ENCODE results near the gene CACNA1F. TPM values are rescaled to one million over a fixed set of nuclear protein-coding genes. Genes with fewer than 3 reads are reported as not detected.
A peak's percentile ranks its signal among the peaks of the same experiment; 100 is the strongest.

The CACNA1F gene
- total and polyA plus RNA-seq, 4 experiments from 2014 or later: 0.03 to 1.3 (median 1.2) TPM; not detected in 1

GRCh38 chrX:49250578-49250977 is 17.4 kb upstream of the CACNA1F start:
- ChIA-PET POLR2A (ENCODE audit: partially characterized antibody) (interaction anchor here (1.1 kb wide), 1 partner anchor 13 kb away, joined by 3 read pairs; no protein-coding TSS in a partner anchor), CTCF (ENCODE audit: partially characterized antibody) (no interaction called here)
- DNase-seq: no peak
- Mint-ChIP-seq H3K27ac (peak overlapping the region in 5 of 7 donors; percentile 30 to 85 (median 44)), H3K36me3 (peaks cover 12 to 28% of the 10 kb centered on the region in 2 donors), H3K4me1 (peaks cover 0 to 8% (median 5%) of the 10 kb centered on the region in 4 donors), H3K9me3 (peaks cover 0 to 2% (median 0%) of the 10 kb centered on the region in 8 donors), H3K4me3 (no peak overlapping the region), H3K27me3 (no peaks in the 10 kb centered on the region)
- no peaks in the 10 kb centered on the region for H3K9me3 ChIP-seq (ENCODE audit: control insufficient read depth in 1 of 2, low read length in 2 of 2)
- H3K4me3 ChIP-seq (ENCODE audit: low read length in 2 of 2): no peak overlapping the region
- intact Hi-C loops (cut with micrococcal nuclease): no loop called here
- no peaks in the 10 kb centered on the region for H3K27me3 ChIP-seq (ENCODE audit: insufficient read depth, low read length)
- H3K4me1 ChIP-seq (ENCODE audit: insufficient read depth, low read length): no peaks in the 10 kb centered on the region
- H3K27ac ChIP-seq (ENCODE audit: low read depth, low read length): no peak overlapping the region
- no peaks in the 10 kb centered on the region for H3K36me3 ChIP-seq (ENCODE audit: insufficient read depth, low read length)

- H3K9me3 Mint-ChIP-seq: peaks cover 0 to 2% (median 0%) of the 10 kb centered on the region in 8 donors
- peaks cover 14 to 30% of the 10 kb centered on the region in 2 donors for H3K36me3 Mint-ChIP-seq
- intact Hi-C loops (cut with micrococcal nuclease): no loop called here
- no peak overlapping the region for H3K4me3 ChIP-seq (ENCODE audit: low read length in 2 of 2)
- no peak for DNase-seq
- no peak overlapping the region for H3K27ac ChIP-seq (ENCODE audit: low read depth, low read length)
- H3K27me3 ChIP-seq (ENCODE audit: insufficient read depth, low read length): no peaks in the 10 kb centered on the region
- ChIA-PET CTCF (ENCODE audit: partially characterized antibody) (no interaction called here), POLR2A (ENCODE audit: partially characterized antibody) (interaction anchor here (1.1 kb wide), 1 partner anchor 14 kb away, joined by 3 read pairs; no protein-coding TSS in a partner anchor)
- no peaks in the 10 kb centered on the region for H3K36me3 ChIP-seq (ENCODE audit: insufficient read depth, low read length)
- H3K27ac Mint-ChIP-seq: peak overlapping the region in 2 of 7 donors; percentile 30 to 64
- no peak overlapping the region for H3K4me3 Mint-ChIP-seq
- no peaks in the 10 kb centered on the region for H3K27me3 Mint-ChIP-seq
- no peaks in the 10 kb centered on the region for H3K4me1 ChIP-seq (ENCODE audit: insufficient read depth, low read length)
- H3K4me1 Mint-ChIP-seq: peaks cover 0 to 7% (median 5%) of the 10 kb centered on the region in 4 donors
- no peaks in the 10 kb centered on the region for H3K9me3 ChIP-seq (ENCODE audit: control insufficient read depth in 1 of 2, low read length in 2 of 2)
Observed at GRCh38 chrX:49250066-49250465, 16.9 kb upstream of the CACNA1F start.

- Mint-ChIP-seq H3K27me3 (no peaks in the 10 kb centered on the region), H3K9me3 (peaks cover 0 to 2% (median 0%) of the 10 kb centered on the region in 8 donors), H3K27ac (peak overlapping the region in 1 of 7 donors; percentile 64), H3K4me3 (no peak overlapping the region), H3K36me3 (peaks cover 14 to 34% of the 10 kb centered on the region in 2 donors), H3K4me1 (peaks cover 0 to 7% (median 5%) of the 10 kb centered on the region in 4 donors)
- Histone ChIP-seq H3K36me3 (ENCODE audit: insufficient read depth, low read length) (peaks cover 1% of the 10 kb centered on the region), H3K27me3 (ENCODE audit: insufficient read depth, low read length) (no peaks in the 10 kb centered on the region), H3K4me3 (ENCODE audit: low read length in 2 of 2) (no peak overlapping the region), H3K27ac (ENCODE audit: low read depth, low read length) (no peak overlapping the region), H3K4me1 (ENCODE audit: insufficient read depth, low read length) (no peaks in the 10 kb centered on the region), H3K9me3 (ENCODE audit: control insufficient read depth in 1 of 2, low read length in 2 of 2) (no peaks in the 10 kb centered on the region)
- CTCF ChIA-PET (ENCODE audit: partially characterized antibody): no interaction called here
- DNase-seq: no peak
- POLR2A ChIA-PET (ENCODE audit: partially characterized antibody): interaction anchor here (1.1 kb wide), 1 partner anchor 14 kb away, joined by 3 read pairs; no protein-coding TSS in a partner anchor
- intact Hi-C loops (cut with micrococcal nuclease): no loop called here
Observed at GRCh38 chrX:49249616-49250015, 16.5 kb upstream of the CACNA1F start.

DNA sequence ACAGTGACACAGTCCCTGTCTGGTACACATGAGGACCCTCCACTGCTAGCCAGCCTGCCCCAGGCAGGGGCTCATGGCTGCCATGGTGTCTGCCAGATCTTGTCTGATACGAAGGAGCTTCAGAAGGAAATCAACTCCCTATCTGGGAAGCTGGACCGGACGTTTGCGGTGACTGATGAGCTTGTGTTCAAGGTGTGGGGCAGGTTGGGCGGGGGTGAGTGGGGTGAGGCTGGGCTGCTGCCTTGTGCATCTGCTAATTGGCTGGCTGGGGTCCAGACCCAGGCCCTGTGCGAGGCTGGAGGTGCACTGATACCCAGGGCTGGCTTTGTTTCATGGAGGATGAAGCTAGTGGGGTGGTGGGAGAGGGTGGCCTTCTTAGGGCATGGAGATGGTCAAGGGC is 15.9 kb upstream of the CACNA1F start:
- CTCF ChIA-PET (ENCODE audit: partially characterized antibody): no interaction called here
- no peaks in the 10 kb centered on the region for H3K27me3 Mint-ChIP-seq
- Histone ChIP-seq H3K4me3 (ENCODE audit: low read length in 2 of 2) (no peak overlapping the region), H3K27ac (ENCODE audit: low read depth, low read length) (no peak overlapping the region), H3K4me1 (ENCODE audit: insufficient read depth, low read length) (no peaks in the 10 kb centered on the region), H3K9me3 (ENCODE audit: control insufficient read depth in 1 of 2, low read length in 2 of 2) (no peaks in the 10 kb centered on the region), H3K27me3 (ENCODE audit: insufficient read depth, low read length) (no peaks in the 10 kb centered on the region), H3K36me3 (ENCODE audit: insufficient read depth, low read length) (peaks cover 4% of the 10 kb centered on the region)
- peaks cover 15 to 38% of the 10 kb centered on the region in 2 donors for H3K36me3 Mint-ChIP-seq
- peaks cover 0 to 7% (median 5%) of the 10 kb centered on the region in 4 donors for H3K4me1 Mint-ChIP-seq
- POLR2A ChIA-PET (ENCODE audit: partially characterized antibody): interaction anchor here (0.9 to 1.6 kb wide), 3 partner anchors 8 to 19 kb away, joined by 3 to 8 read pairs (median 4); partner anchors contain the start of gene CCDC22
- peaks cover 0 to 2% (median 0%) of the 10 kb centered on the region in 8 donors for H3K9me3 Mint-ChIP-seq
- no peak for DNase-seq
- no peak overlapping the region for H3K27ac Mint-ChIP-seq
- intact Hi-C loops (cut with micrococcal nuclease): no loop called here
- no peak overlapping the region for H3K4me3 Mint-ChIP-seq

- no peak overlapping the region for H3K4me3 Mint-ChIP-seq
- H3K4me1 Mint-ChIP-seq: peaks cover 0 to 7% (median 6%) of the 10 kb centered on the region in 4 donors
- Histone ChIP-seq H3K9me3 (ENCODE audit: control insufficient read depth in 1 of 2, low read length in 2 of 2) (no peaks in the 10 kb centered on the region), H3K36me3 (ENCODE audit: insufficient read depth, low read length) (peaks cover 7% of the 10 kb centered on the region), H3K27me3 (ENCODE audit: insufficient read depth, low read length) (no peaks in the 10 kb centered on the region), H3K4me1 (ENCODE audit: insufficient read depth, low read length) (no peaks in the 10 kb centered on the region), H3K4me3 (ENCODE audit: low read length in 2 of 2) (no peak overlapping the region), H3K27ac (ENCODE audit: low read depth, low read length) (no peak overlapping the region)
- no peaks in the 10 kb centered on the region for H3K27me3 Mint-ChIP-seq
- CTCF ChIA-PET (ENCODE audit: partially characterized antibody): no interaction called here
- POLR2A ChIA-PET (ENCODE audit: partially characterized antibody): interaction anchor here (0.9 to 1.6 kb wide), 3 partner anchors 9 to 20 kb away, joined by 3 to 8 read pairs (median 4); partner anchors contain the start of gene CCDC22
- no peak for DNase-seq
- intact Hi-C loops (cut with micrococcal nuclease): no loop called here
- H3K9me3 Mint-ChIP-seq: peaks cover 0 to 2% (median 0%) of the 10 kb centered on the region in 8 donors
- H3K27ac Mint-ChIP-seq: peak overlapping the region in 1 of 7 donors; percentile 76
- peaks cover 18 to 44% of the 10 kb centered on the region in 2 donors for H3K36me3 Mint-ChIP-seq
Observed at GRCh38 chrX:49247916-49248811, 15.0 kb upstream of the CACNA1F start.

- intact Hi-C loops (cut with micrococcal nuclease): no loop called here
- no peak overlapping the region for H3K4me3 Mint-ChIP-seq
- peaks cover 18 to 50% of the 10 kb centered on the region in 2 donors for H3K36me3 Mint-ChIP-seq
- Histone ChIP-seq H3K27me3 (ENCODE audit: insufficient read depth, low read length) (no peaks in the 10 kb centered on the region), H3K27ac (ENCODE audit: low read depth, low read length) (no peak overlapping the region), H3K4me3 (ENCODE audit: low read length in 2 of 2) (no peak overlapping the region), H3K4me1 (ENCODE audit: insufficient read depth, low read length) (no peaks in the 10 kb centered on the region), H3K36me3 (ENCODE audit: insufficient read depth, low read length) (peaks cover 16% of the 10 kb centered on the region), H3K9me3 (ENCODE audit: control insufficient read depth in 1 of 2, low read length in 2 of 2) (no peaks in the 10 kb centered on the region)
- peaks cover 0 to 7% (median 6%) of the 10 kb centered on the region in 4 donors for H3K4me1 Mint-ChIP-seq
- H3K27me3 Mint-ChIP-seq: no peaks in the 10 kb centered on the region
- H3K27ac Mint-ChIP-seq: no peak overlapping the region
- ChIA-PET CTCF (ENCODE audit: partially characterized antibody) (no interaction called here), POLR2A (ENCODE audit: partially characterized antibody) (no interaction called here)
- no peak for DNase-seq
- no peaks in the 10 kb centered on the region for H3K9me3 Mint-ChIP-seq
Observed at GRCh38 chrX:49247346-49247745, 14.2 kb upstream of the CACNA1F start.

DNA sequence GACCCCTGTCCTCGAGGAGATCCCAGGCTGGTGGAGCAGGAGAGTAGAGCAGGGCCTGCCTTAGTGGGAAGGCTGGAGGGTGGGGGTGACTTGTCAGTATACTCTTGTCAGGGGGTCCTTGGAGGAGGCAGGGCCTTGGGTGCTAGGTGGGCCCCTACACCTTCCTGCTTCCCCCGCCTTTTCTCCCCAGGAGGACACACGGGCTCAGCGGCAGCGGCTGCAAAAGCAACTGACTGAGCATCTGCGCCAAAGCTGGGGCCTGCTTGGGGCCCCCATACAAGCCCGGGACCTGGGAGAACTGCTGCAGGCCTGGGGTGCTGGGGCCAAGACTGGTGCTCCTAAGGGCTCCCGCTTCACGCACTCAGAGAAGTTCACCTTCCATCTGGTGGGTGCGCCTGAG is 13.4 kb upstream of the CACNA1F start:
- Histone ChIP-seq H3K27me3 (ENCODE audit: insufficient read depth, low read length) (no peaks in the 10 kb centered on the region), H3K4me3 (ENCODE audit: low read length in 2 of 2) (no peak overlapping the region), H3K4me1 (ENCODE audit: insufficient read depth, low read length) (no peaks in the 10 kb centered on the region), H3K36me3 (ENCODE audit: insufficient read depth, low read length) (peaks cover 20% of the 10 kb centered on the region), H3K9me3 (ENCODE audit: control insufficient read depth in 1 of 2, low read length in 2 of 2) (no peaks in the 10 kb centered on the region), H3K27ac (ENCODE audit: low read depth, low read length) (no peak overlapping the region)
- Mint-ChIP-seq H3K4me1 (peaks cover 0 to 7% (median 3%) of the 10 kb centered on the region in 4 donors), H3K9me3 (no peaks in the 10 kb centered on the region), H3K27ac (peak overlapping the region in 2 of 7 donors; percentile 10 to 60), H3K27me3 (no peaks in the 10 kb centered on the region), H3K36me3 (peaks cover 18 to 51% of the 10 kb centered on the region in 2 donors), H3K4me3 (no peak overlapping the region)
- ChIA-PET CTCF (ENCODE audit: partially characterized antibody) (no interaction called here), POLR2A (ENCODE audit: partially characterized antibody) (no interaction called here)
- no peak for DNase-seq
- intact Hi-C loops (cut with micrococcal nuclease): no loop called here
